HG03045 (cell line): ENCODE results near the gene A4GALT.
"Not testable (repeated sequence)": the region's sequence is repeated elsewhere in the genome, so short reads cannot be mapped to it uniquely, and the experiment has no call there.

Experiments used
- ATAC-seq: cut with Tn5 transposase; IDR thresholded peaks from one replicate; pipeline ENCODE4 v1.9.1; 2021; ENCODE audit warnings: mild to moderate bottlenecking, moderate library complexity; ENCODE audit not compliant: unreplicated experiment

The A4GALT gene

GRCh38 chr22:42684462-42685195 is 36.0 kb downstream of the A4GALT start:
- no peak for ATAC-seq

- ATAC-seq = no peak
Observed at GRCh38 chr22:42683578-42684283, 36.9 kb downstream of the A4GALT start.

GRCh38 chr22:42682113-42682851 is 38.4 kb downstream of the A4GALT start:
- no peak for ATAC-seq

- ATAC-seq = no peak
Observed at GRCh38 chr22:42680648-42681047, 40.0 kb downstream of the A4GALT start.

- no peak for ATAC-seq
Observed at GRCh38 chr22:42679691-42680090, 41.0 kb downstream of the A4GALT start.

- no peak for ATAC-seq
Observed at GRCh38 chr22:42678894-42679293, 41.8 kb downstream of the A4GALT start.

- ATAC-seq = not testable (repeated sequence)
Observed at GRCh38 chr22:42677936-42678335, 42.7 kb downstream of the A4GALT start.

- ATAC-seq = no peak
Observed at GRCh38 chr22:42676059-42676607, 44.5 kb downstream of the A4GALT start.

GRCh38 chr22:42673898-42674401 is 46.7 kb downstream of the A4GALT start:
- ATAC-seq = no peak

GRCh38 chr22:42673071-42673470 is 47.6 kb downstream of the A4GALT start:
- ATAC-seq = not testable (repeated sequence)

- ATAC-seq = no peak
Observed at GRCh38 chr22:42670921-42671709, 49.6 kb downstream of the A4GALT start.

GRCh38 chr22:42670046-42670445 is 50.6 kb downstream of the A4GALT start:
- ATAC-seq = no peak

- not testable (repeated sequence) for ATAC-seq
Observed at GRCh38 chr22:42666393-42666792, 54.3 kb downstream of the A4GALT start.

- no peak for ATAC-seq
Observed at GRCh38 chr22:42664976-42665831, 55.5 kb downstream of the A4GALT start.

GRCh38 chr22:42661985-42662831 is 58.5 kb downstream of the A4GALT start:
- ATAC-seq = no peak

- ATAC-seq = no peak
Observed at GRCh38 chr22:42656578-42656977, 64.1 kb downstream of the A4GALT start.

GRCh38 chr22:42655693-42656092 is 65.0 kb downstream of the A4GALT start:
- no peak for ATAC-seq

- no peak for ATAC-seq
Observed at GRCh38 chr22:42654436-42655073, 66.1 kb downstream of the A4GALT start.
